Testis (tissue), 3 donors: ENCODE measurements around the gene CCDC13. TPM values are rescaled to one million over a fixed set of nuclear protein-coding genes. Genes with fewer than 3 reads are reported as not detected.

Experiments
- DNase-seq: peaks from one replicate; pipeline ENCODE4 v3.0.0-alpha.2; 2019
- H3K27ac ChIP-seq, 2 donors: fragments of 200-600 bp; sonication (generic); one replicate each; pipeline ENCODE4 v1.5.1; 2019
- H3K27me3 ChIP-seq: fragments of 200-600 bp; sonication (generic); one replicate; pipeline ENCODE4 v1.5.1; 2019
- H3K36me3 ChIP-seq: fragments of 200-600 bp; sonication (generic); one replicate; pipeline ENCODE4 v1.5.1; 2017; ENCODE audit warnings: low read depth; ENCODE audit errors: missing control alignments
- H3K4me1 ChIP-seq: fragments of 200-600 bp; sonication (generic); one replicate; pipeline ENCODE4 v1.5.1; 2019
- H3K4me3 ChIP-seq, 2 donors: fragments of 200-600 bp; sonication (generic); one replicate each; pipeline ENCODE4 v1.5.1; 2017 to 2019
- H3K9me3 ChIP-seq: fragments of 200-600 bp; sonication (generic); one replicate; pipeline ENCODE4 v1.5.1; 2017
- CTCF ChIP-seq, 3 experiments: fragments of 450-650 bp in 2 of 3; fragments of 200-600 bp in 1 of 3; sonication (generic) in 1 of 3; IDR thresholded peaks; one replicate each; pipeline ENCODE4 v1.5.1; 2016 to 2019; ENCODE audit warnings: antibody characterized with exemption in 3 of 3, mild to moderate bottlenecking in 2 of 3, moderate library complexity in 1 of 3
- POLR2A ChIP-seq: fragments of 450-650 bp; IDR thresholded peaks from one replicate; pipeline ENCODE4 v1.6.1; 2017; ENCODE audit warnings: antibody characterized with exemption, mild to moderate bottlenecking, moderate library complexity
- WGBS, 2 donors: methylation state at CpG; one replicate each; pipeline ENCODE4 v1.1.5; 2018; 5-methylcytosine and 5-hydroxymethylcytosine counted together
- intact Hi-C: fragments of 100-400 bp; cut with DNase I; formaldehyde crosslinking; loops from one replicate; pipeline ENCODE4 v1.15.1; 2023; ENCODE audit warnings: low total_unique reads
- polyA plus RNA-seq: library from polyadenylated mRNA; stranded (reverse); fragments of 350-450 nt; fragmentation: Illumina TruSeq; extraction: RNeasy Lipid Tissue Mini Kit (QIAGEN cat#74804); gene quantifications from one replicate; pipeline ENCODE4 v1.2.3, GENCODE V29; 2014; ENCODE audit warnings: low read depth, low replicate concordance; ENCODE audit not compliant: insufficient read depth
- total RNA-seq, 2 donors: library from RNA; depleted of rRNA; stranded (reverse); fragments of >200 nt; gene quantifications; one replicate each; pipeline ENCODE4 v1.2.3, GENCODE V29; 2016

CCDC13 gene
- total and polyA plus RNA-seq, 3 donors from 2014 or later = 6.5 to 23.0 (median 12.5) TPM

GRCh38 chr3:42731476-42732195 lies 41.4 kb downstream of the CCDC13 start:
- Histone ChIP-seq H3K4me3 (no peak overlapping the region), H3K27ac (peak overlapping the region; percentile 53 to 74), H3K9me3 (no peaks in the 10 kb centered on the region), H3K27me3 (no peaks in the 10 kb centered on the region), H3K36me3 (no peaks in the 10 kb centered on the region), H3K4me1 (peaks cover 18% of the 10 kb centered on the region)
- DNase-seq = peak; percentile 11
- intact Hi-C loops = no loop called here
- WGBS, 2 donors = 76 to 80% methylated on average over 4 to 6 of the region's 6 CpGs
- TF ChIP-seq CTCF (IDR thresholded peaks at IDR 0.05) (no peak), POLR2A (no peak)

GRCh38 chr3:42730706-42731420 lies 42.2 kb downstream of the CCDC13 start:
- Histone ChIP-seq H3K9me3 (no peaks in the 10 kb centered on the region), H3K27me3 (no peaks in the 10 kb centered on the region), H3K27ac (peak overlapping the region in 1 of 2 donors; percentile 53), H3K36me3 (no peaks in the 10 kb centered on the region), H3K4me1 (peaks cover 18% of the 10 kb centered on the region), H3K4me3 (no peak overlapping the region)
- no peak for DNase-seq
- TF ChIP-seq POLR2A = no peak
- TF ChIP-seq CTCF (IDR thresholded peaks at IDR 0.05) = no peak
- WGBS, 2 donors = 91 to 100% methylated on average over 2 to 3 of the region's 3 CpGs
- intact Hi-C loops = no loop called here

- TF ChIP-seq POLR2A (no peak), CTCF (IDR thresholded peaks at IDR 0.05) (no peak)
- 81 to 91% methylated on average over 9 to 11 of the region's 11 CpGs for WGBS, 2 donors
- H3K4me1 ChIP-seq = peaks cover 18% of the 10 kb centered on the region
- H3K27ac ChIP-seq = no peak overlapping the region
- DNase-seq = no peak
- H3K27me3 ChIP-seq = no peaks in the 10 kb centered on the region
- no peaks in the 10 kb centered on the region for H3K9me3 ChIP-seq
- no peaks in the 10 kb centered on the region for H3K36me3 ChIP-seq
- intact Hi-C loops = no loop called here
- no peak overlapping the region for H3K4me3 ChIP-seq
Measured at GRCh38 chr3:42730294-42730693, 42.8 kb downstream of the CCDC13 start.

- WGBS, 2 donors = 72 to 81% methylated on average over 6 of the region's 6 CpGs
- peak; percentile 10 for DNase-seq
Measured at GRCh38 chr3:42729404-42730145, 43.5 kb downstream of the CCDC13 start.

More at GRCh38 chr3:42729404-42730145, 43.5 kb downstream of the CCDC13 start:
- no peaks in the 10 kb centered on the region for H3K36me3 ChIP-seq
- no peaks in the 10 kb centered on the region for H3K9me3 ChIP-seq
- H3K27me3 ChIP-seq = no peaks in the 10 kb centered on the region
- peaks cover 18% of the 10 kb centered on the region for H3K4me1 ChIP-seq
- intact Hi-C loops = no loop called here
- H3K4me3 ChIP-seq = no peak overlapping the region
- peak overlapping the region in 1 of 2 donors; percentile 30 for H3K27ac ChIP-seq
- no peak for TF ChIP-seq CTCF (IDR thresholded peaks at IDR 0.05)
- no peak for TF ChIP-seq POLR2A
